HepG2 (cell line): ENCODE results near the gene STPG2.

Source experiments
- CREM ChIP-seq, 2 experiments: sonication (generic) in 1 of 2; formaldehyde crosslinking in 1 of 2; IDR thresholded peaks; 2 replicates each; pipeline versions ENCODE4 v1.4.0 to v1.6.1; 2016 to 2020; ENCODE audit warnings: antibody characterized with exemption in 1 of 2, mild to moderate bottlenecking in 1 of 2, missing genetic modification reagents in 1 of 2
- CTCF ChIP-seq: sonication (generic); formaldehyde crosslinking; IDR thresholded peaks from 2 replicates; pipeline ENCODE4 v1.5.0; 2020; ENCODE audit warnings: mild to moderate bottlenecking, missing genetic modification reagents, moderate library complexity
- KAT7 ChIP-seq: IDR thresholded peaks from 2 replicates; pipeline ENCODE4 v1.6.1; 2018; ENCODE audit warnings: borderline replicate concordance, missing compliant biosample characterization
- MAX ChIP-seq: IDR thresholded peaks from 2 replicates; pipeline ENCODE4 v1.6.1; 2012; ENCODE audit warnings: inconsistent platforms
- RBM22 ChIP-seq: fragments of 200-400 bp; formaldehyde crosslinking; optimal IDR thresholded peaks from 2 replicates; pipeline ENCODE3; 2017; ENCODE audit warnings: mild to moderate bottlenecking, low read length, moderate library complexity
- TBP ChIP-seq: sonication (generic); formaldehyde crosslinking; IDR thresholded peaks from 2 replicates; pipeline ENCODE4 v1.5.0; 2020; ENCODE audit warnings: missing genetic modification reagents
- ZNF17 ChIP-seq: sonication (generic); formaldehyde crosslinking; IDR thresholded peaks from 2 replicates; pipeline ENCODE4 v1.5.0; 2020; ENCODE audit warnings: mild to moderate bottlenecking, missing genetic modification reagents
- ZNF564 ChIP-seq: sonication (generic); formaldehyde crosslinking; IDR thresholded peaks from 2 replicates; pipeline ENCODE4 v1.8.1; 2023; ENCODE audit warnings: mild to moderate bottlenecking, missing genetic modification reagents
- ZNF7 ChIP-seq: IDR thresholded peaks from 2 replicates; pipeline ENCODE4 v1.6.1; 2016; ENCODE audit warnings: missing biosample characterization, missing genetic modification reagents
- ZNF704 ChIP-seq: sonication (generic); formaldehyde crosslinking; IDR thresholded peaks from 2 replicates; pipeline ENCODE4 v1.8.1; 2023; ENCODE audit warnings: mild to moderate bottlenecking, inconsistent platforms, moderate library complexity, missing genetic modification reagents, borderline replicate concordance
- ZSCAN20 ChIP-seq: sonication (generic); formaldehyde crosslinking; IDR thresholded peaks from 2 replicates; pipeline ENCODE4 v1.4.0; 2020; ENCODE audit warnings: missing genetic modification reagents, mild to moderate bottlenecking, borderline replicate concordance
- ZSCAN29 ChIP-seq: sonication (generic); formaldehyde crosslinking; conservative IDR thresholded peaks from 2 replicates; pipeline ENCODE4 v1.4.0; 2020; ENCODE audit warnings: mild to moderate bottlenecking, missing genetic modification reagents

- TF ChIP-seq MAX, result no peak
- TF ChIP-seq CREM (IDR thresholded peaks at IDR 0.05), result no peak
- no peak for TF ChIP-seq CREM (CRISPR knock-in tag; IDR thresholded peaks at IDR 0.05)
- TF ChIP-seq CTCF, result no peak
- no peak for TF ChIP-seq ZSCAN20 (CRISPR knock-in tag)
- no peak for TF ChIP-seq ZNF17 (CRISPR knock-in tag)
- no peak for TF ChIP-seq ZNF704 (CRISPR knock-in tag)
- TF ChIP-seq ZNF564, result no peak
- TF ChIP-seq ZNF7 (CRISPR knock-in tag), result no peak
- TF ChIP-seq TBP (CRISPR knock-in tag), result no peak
- no peak for TF ChIP-seq RBM22
- TF ChIP-seq ZSCAN29, result no peak
- TF ChIP-seq KAT7 (CRISPR knock-in tag), result no peak
Measured at GRCh38 chr4:98181809-98182208, 38.5 kb upstream of the STPG2 start.
